Prostate gland (tissue), 2 donors: ENCODE results near the gene DTHD1. TPM values are rescaled to one million over a fixed set of nuclear protein-coding genes. Genes with fewer than 3 reads are reported as not detected.

Source experiments
- DNase-seq: peaks from one replicate; pipeline ENCODE4 v3.0.0-alpha.2; 2019; ENCODE audit warnings: low spot score
- H3K27ac ChIP-seq, 2 donors: fragments of 200-600 bp; sonication (generic); 2 replicates each; pipeline ENCODE4 v1.5.1; 2017 to 2019
- H3K27me3 ChIP-seq: fragments of 200-600 bp; sonication (generic); replicated peaks from 2 replicates; pipeline ENCODE4 v1.5.1; 2019; ENCODE audit not compliant: insufficient read depth
- H3K36me3 ChIP-seq, 2 donors: fragments of 200-600 bp; sonication (generic); 1 replicate in 1 of 2; 2 replicates in 1 of 2; pipeline versions ENCODE4 v1.5.1 to v1.8.1; 2017 to 2019
- H3K4me1 ChIP-seq: fragments of 200-600 bp; sonication (generic); replicated peaks from 2 replicates; pipeline ENCODE4 v1.5.1; 2019
- H3K4me3 ChIP-seq, 2 donors: fragments of 200-600 bp; sonication (generic); 2 replicates each; pipeline ENCODE4 v1.5.1; 2017 to 2019
- H3K9me3 ChIP-seq: fragments of 200-600 bp; sonication (generic); 2 replicates; pipeline ENCODE4 v1.5.1; 2017
- CTCF ChIP-seq, 4 experiments: fragments of 200-600 bp in 2 of 4; fragments of 450-650 bp in 2 of 4; sonication (generic) in 2 of 4; IDR thresholded peaks; 1 replicate in 3 of 4; 2 replicates in 1 of 4; pipeline ENCODE4 v1.5.1; 2016 to 2019; ENCODE audit warnings: antibody characterized with exemption in 4 of 4, mild to moderate bottlenecking in 2 of 4, moderate library complexity in 2 of 4
- POLR2A ChIP-seq: fragments of 450-650 bp; IDR thresholded peaks from one replicate; pipeline ENCODE4 v1.6.1; 2016; ENCODE audit warnings: antibody characterized with exemption, mild to moderate bottlenecking
- POLR2AphosphoS5 ChIP-seq: sonication (generic); formaldehyde crosslinking; IDR thresholded peaks from one replicate; pipeline ENCODE4 v1.6.1; 2017; ENCODE audit warnings: antibody characterized with exemption
- WGBS: methylation state at CpG from one replicate; pipeline ENCODE4 v1.1.5; 2018; 5-methylcytosine and 5-hydroxymethylcytosine counted together
- intact Hi-C: fragments of 100-400 bp; cut with DNase I; formaldehyde crosslinking; loops from one replicate; pipeline ENCODE4 v1.14.2; 2022
- total RNA-seq, 2 donors: library from RNA; depleted of rRNA; stranded (reverse); fragments of >200 nt; gene quantifications; one replicate each; pipeline ENCODE4 v1.1.0, GENCODE V29; 2016

The DTHD1 gene
- total RNA-seq, 2 donors from 2014 or later = 0.91 TPM; not detected in 1

GRCh38 chr4:36333303-36333877, 52.0 kb downstream of the DTHD1 start:
- 93% methylated on average over 6 of the region's 6 CpGs for WGBS
- no peak for DNase-seq
- H3K27ac ChIP-seq = no peak overlapping the region
- no peaks in the 10 kb centered on the region for H3K36me3 ChIP-seq
- no peaks in the 10 kb centered on the region for H3K4me1 ChIP-seq
- no peak overlapping the region for H3K4me3 ChIP-seq
- H3K27me3 ChIP-seq = no peaks in the 10 kb centered on the region
- intact Hi-C loops = no loop called here
- no peak for TF ChIP-seq CTCF (IDR thresholded peaks at IDR 0.05)
- TF ChIP-seq POLR2A = no peak
- TF ChIP-seq POLR2AphosphoS5 = no peak
- no peaks in the 10 kb centered on the region for H3K9me3 ChIP-seq

- intact Hi-C loops = no loop called here
- no peak for DNase-seq
- Histone ChIP-seq H3K4me1 (no peaks in the 10 kb centered on the region), H3K9me3 (no peaks in the 10 kb centered on the region), H3K36me3 (no peaks in the 10 kb centered on the region), H3K27ac (no peak overlapping the region), H3K4me3 (no peak overlapping the region), H3K27me3 (no peaks in the 10 kb centered on the region)
- WGBS = 16% methylated on average over 1 of the region's 1 CpG
- TF ChIP-seq POLR2AphosphoS5 (no peak), CTCF (IDR thresholded peaks at IDR 0.05) (no peak), POLR2A (no peak)
Measured at GRCh38 chr4:36337665-36338185, 56.3 kb downstream of the DTHD1 start.

GRCh38 chr4:36338973-36339372, 57.6 kb downstream of the DTHD1 start:
- TF ChIP-seq POLR2AphosphoS5 (no peak), POLR2A (no peak), CTCF (IDR thresholded peaks at IDR 0.05) (no peak)
- Histone ChIP-seq H3K9me3 (no peaks in the 10 kb centered on the region), H3K4me1 (no peaks in the 10 kb centered on the region), H3K4me3 (no peak overlapping the region), H3K27me3 (no peaks in the 10 kb centered on the region), H3K36me3 (no peaks in the 10 kb centered on the region), H3K27ac (no peak overlapping the region)
- no peak for DNase-seq
- intact Hi-C loops = no loop called here
- 84% methylated on average over 3 of the region's 3 CpGs for whole genome bisulfite sequencing

GRCh38 chr4:36341936-36342335, 60.5 kb downstream of the DTHD1 start:
- WGBS = 95% methylated on average over 6 of the region's 6 CpGs
- no peak for TF ChIP-seq POLR2A
- TF ChIP-seq CTCF (IDR thresholded peaks at IDR 0.05) = no peak
- Histone ChIP-seq H3K4me1 (no peaks in the 10 kb centered on the region), H3K36me3 (no peaks in the 10 kb centered on the region), H3K27ac (no peak overlapping the region), H3K27me3 (no peaks in the 10 kb centered on the region), H3K9me3 (no peaks in the 10 kb centered on the region), H3K4me3 (no peak overlapping the region)
- intact Hi-C loops = loop anchor here (10.0 kb wide), 1 partner anchor 1053 kb away; no protein-coding TSS in a partner anchor
- DNase-seq = no peak

GRCh38 chr4:36343501-36344175, 62.2 kb downstream of the DTHD1 start:
- H3K4me3 ChIP-seq = no peak overlapping the region
- H3K9me3 ChIP-seq = no peaks in the 10 kb centered on the region
- intact Hi-C loops = loop anchor here (10.0 kb wide), 1 partner anchor 1051 kb away; no protein-coding TSS in a partner anchor
- no peaks in the 10 kb centered on the region for H3K27me3 ChIP-seq
- no peak for TF ChIP-seq CTCF (IDR thresholded peaks at IDR 0.05)
- TF ChIP-seq POLR2A = no peak
- no peak for TF ChIP-seq POLR2AphosphoS5
- H3K27ac ChIP-seq = no peak overlapping the region
- 85% methylated on average over 12 of the region's 12 CpGs for WGBS
- H3K4me1 ChIP-seq = no peaks in the 10 kb centered on the region
- DNase-seq = no peak
- no peaks in the 10 kb centered on the region for H3K36me3 ChIP-seq
